Left ventricle myocardium superior (tissue), 1 donor: ENCODE measurements around the gene RSBN1L. TPM values are rescaled to one million over a fixed set of nuclear protein-coding genes. Genes with fewer than 3 reads are reported as not detected.
"Not testable (repeated sequence)": the region's sequence is repeated elsewhere in the genome, so short reads cannot be mapped to it uniquely, and the experiment has no call there.

Source experiments
- ATAC-seq: fragments of 200-7000 bp; cut with Tn5 transposase; one replicate; pipeline ENCODE4 v1.9.1; 2020; ENCODE audit warnings: mild to moderate bottlenecking, moderate library complexity
- DNase-seq: peaks from one replicate; pipeline ENCODE4 v3.0.0-alpha.2; 2020
- intact Hi-C: fragments of 100-400 bp; cut with micrococcal nuclease; formaldehyde crosslinking; loops from one replicate; pipeline ENCODE4 v1.11.0; 2022
- long read RNA-seq: library from polyadenylated mRNA; unstranded; transcript quantifications from one replicate; pipeline ENCODE4 v2.0.0, GENCODE V29; 2021
- total RNA-seq: library from RNA; stranded (reverse); fragmentation: NEBNext Ultra II Directional; extraction: Animal tissue kit (Norgen Biotek cat#: 25700); gene quantifications from one replicate; pipeline ENCODE4 v1.2.1, GENCODE V29; 2021
- donor health status: DM: no; HTN: yes; CAD: no; lungs with severe emphysema.

RSBN1L gene
- total RNA-seq: 10.1 TPM
- long read RNA-seq, full-length matches to known transcripts: 3 of 14 reads
- long read RNA-seq, partial matches to known transcripts: 10 of 14 reads
- long read RNA-seq, other reads (novel, unspliced or antisense): 1 of 14 reads

DNA sequence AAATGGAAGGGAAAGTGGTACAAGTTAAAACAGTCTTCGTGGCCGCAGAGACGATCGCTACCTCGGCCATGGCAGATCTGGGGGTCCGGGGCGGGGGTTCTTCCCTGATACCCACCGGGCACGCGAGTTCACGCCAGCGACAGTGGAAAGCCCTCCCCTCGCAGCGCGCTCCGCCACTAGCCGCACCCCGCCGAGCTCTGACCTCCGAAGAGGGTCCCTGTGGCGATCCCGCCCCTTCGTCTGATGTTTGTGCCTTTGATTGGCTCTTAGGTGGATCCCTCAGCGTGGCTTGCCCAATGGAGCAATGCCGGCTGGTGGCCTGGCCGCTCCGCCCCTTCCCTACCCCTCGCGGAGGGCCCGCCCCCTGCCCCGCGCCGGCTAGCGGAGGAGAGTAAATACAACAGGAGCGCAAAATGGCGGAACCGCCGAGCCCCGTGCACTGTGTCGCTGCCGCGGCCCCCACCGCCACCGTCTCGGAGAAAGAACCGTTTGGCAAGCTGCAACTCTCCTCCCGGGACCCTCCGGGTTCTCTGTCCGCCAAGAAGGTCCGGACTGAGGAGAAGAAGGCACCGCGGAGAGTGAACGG, at the start of gene RSBN1L:
TSS of gene RSBN1L (plus strand) at position 403 of the 586 bp plus-strand sequence. CDS start at position 414, 11 bp downstream.
- ATAC-seq (peak; percentile 98), DNase-seq (peak; percentile 99)
- intact Hi-C loops: no loop called here

DNA sequence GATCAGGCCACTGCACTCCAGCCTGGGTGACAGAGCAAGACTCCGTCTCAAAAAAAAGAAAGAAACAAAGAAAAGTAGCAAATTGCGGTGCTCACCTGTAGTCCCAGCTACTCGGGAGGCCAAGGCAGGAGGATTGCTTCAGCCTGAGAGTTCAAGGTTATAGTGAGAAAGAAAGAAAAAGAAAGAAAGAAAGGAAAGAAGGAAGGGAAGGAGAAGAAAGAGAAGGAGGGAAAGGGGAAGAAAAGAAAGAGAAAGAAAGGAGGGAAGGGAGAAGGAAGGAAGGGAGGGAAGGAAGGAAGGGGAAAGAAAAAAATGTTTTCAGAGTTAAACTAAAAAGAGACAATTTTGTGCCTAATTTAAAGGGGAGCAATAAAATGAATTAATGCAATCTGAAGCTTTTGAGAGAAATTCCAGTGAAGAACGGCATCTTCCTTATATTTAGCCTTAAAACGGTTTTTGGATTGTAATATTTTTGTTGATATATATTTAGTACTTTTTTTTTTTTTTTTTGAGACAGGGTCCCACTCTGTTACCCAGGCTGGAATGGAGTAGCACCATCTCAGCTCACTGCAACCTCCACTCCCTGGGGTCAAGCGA, 47.4 kb upstream of the RSBN1L start:
- DNase-seq (no peak), ATAC-seq (no peak)
- intact Hi-C loops: no loop called here

DNA sequence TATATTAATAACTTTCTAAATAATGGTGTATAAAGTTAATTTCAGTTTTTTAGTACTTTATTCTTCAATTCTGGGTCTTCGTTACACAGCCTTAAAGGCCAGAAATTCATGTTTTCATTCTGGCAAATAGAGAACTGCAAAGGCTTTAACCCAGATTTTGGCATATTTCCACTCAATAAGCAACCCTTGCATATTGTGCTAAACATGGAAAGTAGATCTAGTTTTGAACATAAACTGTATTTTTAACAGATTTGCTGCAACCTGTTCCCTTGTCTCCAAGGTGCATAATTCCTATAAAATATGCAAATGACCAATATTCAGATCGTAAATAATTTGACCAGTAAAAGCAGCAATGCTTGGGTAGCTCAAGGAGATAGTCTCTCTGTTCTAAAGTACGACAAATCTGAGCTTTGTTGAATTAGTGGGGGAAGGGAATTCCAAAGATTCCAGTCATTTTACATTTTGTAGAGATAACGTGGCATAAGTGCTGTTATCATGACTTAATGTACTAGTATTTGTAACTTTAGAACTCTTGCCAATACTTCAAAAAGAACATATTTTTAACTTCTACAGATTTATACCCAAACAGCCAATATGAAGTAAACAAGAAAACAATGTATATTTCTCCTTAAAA, 46.4 kb upstream of the RSBN1L start:
- intact Hi-C loops: loop anchor here (2.0 kb wide), 1 partner anchor 109 kb away; no protein-coding TSS in a partner anchor
- ATAC-seq: no peak
- DNase-seq: no peak

DNA sequence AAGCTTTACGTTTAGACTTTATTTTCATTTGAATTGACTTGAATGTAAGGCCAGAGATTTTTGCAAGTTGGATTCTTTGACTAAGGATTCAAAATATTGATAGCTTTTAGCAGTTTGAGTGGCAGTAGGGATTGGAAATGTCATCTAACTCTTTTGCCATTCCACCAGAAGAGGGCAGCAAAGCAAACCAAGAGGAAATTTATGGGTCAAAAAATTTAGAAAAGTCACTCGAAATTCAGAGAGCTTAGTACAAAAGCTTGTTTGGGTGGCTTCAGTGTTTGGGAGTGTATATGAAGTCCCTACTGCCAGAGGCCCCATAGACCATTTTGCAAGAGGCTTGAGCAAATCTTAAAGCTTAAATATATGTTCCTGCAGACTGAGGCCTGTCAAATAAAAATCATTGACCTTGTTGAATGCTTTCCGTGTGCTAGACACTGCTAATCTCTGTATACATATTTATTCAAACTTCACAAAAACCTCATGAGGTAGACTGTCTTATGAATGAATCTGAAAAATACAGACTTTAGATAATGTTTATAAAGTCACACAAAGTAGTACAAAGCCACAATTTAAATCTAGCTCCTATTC, 44.6 kb upstream of the RSBN1L start:
- no peak for ATAC-seq
- intact Hi-C loops: loop anchor here (2.0 kb wide), 1 partner anchor 107 kb away; no protein-coding TSS in a partner anchor

DNA sequence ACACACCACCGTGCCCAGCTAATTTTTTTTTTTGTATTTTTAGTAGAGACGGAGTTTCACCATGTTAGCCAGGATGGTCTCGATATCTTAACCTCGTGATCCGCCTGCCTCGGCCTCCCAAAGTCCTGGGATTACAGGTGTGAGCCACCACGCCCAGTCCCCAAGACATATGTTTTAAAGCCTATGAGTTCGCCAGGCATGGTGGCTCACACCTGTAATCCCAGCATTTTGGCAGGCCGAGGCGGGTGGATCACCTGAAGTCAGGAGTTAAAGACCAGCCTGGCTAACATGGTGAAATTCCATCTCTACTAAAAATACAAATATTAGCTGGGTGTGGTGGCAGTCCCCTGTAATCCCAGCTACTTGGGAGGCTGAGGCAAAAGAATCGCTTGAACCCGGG, 43.4 kb upstream of the RSBN1L start:
- intact Hi-C loops, ATAC-seq, DNase-seq: not testable (repeated sequence)

More for the DNA sequence above, 44.6 kb upstream of the RSBN1L start:
- no peak for DNase-seq

DNA sequence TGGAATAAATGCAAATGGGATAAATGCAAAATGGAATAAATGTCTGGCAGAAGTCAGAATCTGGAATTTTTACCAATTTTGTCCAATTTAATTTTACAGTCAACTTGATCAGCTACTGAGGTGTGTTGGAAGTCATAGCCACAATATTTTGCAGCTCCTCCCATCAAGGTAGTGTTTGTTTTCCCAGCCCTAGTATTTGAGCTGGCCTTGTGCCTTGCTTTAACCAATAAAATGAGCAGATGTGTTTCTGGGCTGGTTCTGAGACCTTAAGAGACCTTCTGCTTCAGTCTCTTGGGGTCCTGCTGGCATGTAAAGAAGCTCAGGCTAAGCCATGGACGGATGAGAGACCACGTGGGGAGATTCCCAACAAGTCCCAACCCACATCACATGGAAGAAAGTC, 42.7 kb upstream of the RSBN1L start:
- DNase-seq (no peak), ATAC-seq (no peak)
- intact Hi-C loops: no loop called here

DNA sequence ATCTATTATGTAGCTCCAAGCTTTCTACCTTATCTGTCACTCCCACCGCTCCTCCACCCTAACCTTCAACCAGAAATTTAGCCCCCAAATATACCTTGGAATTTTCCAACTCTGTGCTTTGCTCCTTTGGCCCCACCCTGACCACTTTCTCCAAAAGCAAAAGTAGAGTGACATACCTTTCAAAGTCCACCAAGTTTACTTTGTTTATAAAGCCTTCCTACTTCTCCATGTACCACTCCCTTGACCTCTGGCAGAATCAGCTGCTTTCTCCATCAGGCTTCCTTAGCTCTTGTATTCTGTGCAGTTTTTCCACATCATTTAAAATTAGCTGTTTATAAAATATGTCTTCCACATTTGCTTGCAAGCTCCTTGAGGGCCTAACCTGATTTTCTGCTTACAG, 40.9 kb upstream of the RSBN1L start:
- ATAC-seq: no peak

DNA sequence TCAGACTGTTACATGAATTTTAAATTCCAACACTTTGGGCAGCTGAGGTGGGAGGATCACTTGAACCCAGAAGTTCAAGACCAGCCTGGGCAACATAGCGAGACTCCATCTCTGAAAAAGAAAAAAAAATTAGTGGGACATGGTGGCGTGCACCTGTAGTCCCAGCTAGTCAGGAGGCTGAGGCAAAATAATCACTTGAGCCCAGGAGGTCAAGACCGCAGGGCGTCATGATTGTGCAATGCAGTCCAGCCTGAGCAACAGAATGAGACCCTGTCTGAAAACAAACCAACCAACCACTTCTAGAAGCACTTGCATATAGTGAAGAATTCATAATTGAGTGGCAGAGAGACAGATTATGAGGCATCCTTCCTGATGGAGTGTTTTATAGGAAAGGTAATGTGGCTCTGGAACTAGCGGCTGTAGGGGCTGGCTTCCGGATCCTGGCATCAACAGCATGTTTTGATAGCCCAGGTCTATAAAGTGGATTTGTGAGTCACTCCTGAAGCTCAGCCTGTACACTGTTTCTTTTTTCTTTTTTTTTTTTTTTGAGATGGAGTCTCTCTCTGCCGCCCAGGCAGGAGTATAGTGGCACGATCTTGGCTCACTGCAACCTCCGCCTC, 40.3 kb upstream of the RSBN1L start:
- DNase-seq (no peak), ATAC-seq (no peak)
- intact Hi-C loops: no loop called here

More for the DNA sequence above, 40.9 kb upstream of the RSBN1L start:
- intact Hi-C loops: no loop called here
- no peak for DNase-seq

DNA sequence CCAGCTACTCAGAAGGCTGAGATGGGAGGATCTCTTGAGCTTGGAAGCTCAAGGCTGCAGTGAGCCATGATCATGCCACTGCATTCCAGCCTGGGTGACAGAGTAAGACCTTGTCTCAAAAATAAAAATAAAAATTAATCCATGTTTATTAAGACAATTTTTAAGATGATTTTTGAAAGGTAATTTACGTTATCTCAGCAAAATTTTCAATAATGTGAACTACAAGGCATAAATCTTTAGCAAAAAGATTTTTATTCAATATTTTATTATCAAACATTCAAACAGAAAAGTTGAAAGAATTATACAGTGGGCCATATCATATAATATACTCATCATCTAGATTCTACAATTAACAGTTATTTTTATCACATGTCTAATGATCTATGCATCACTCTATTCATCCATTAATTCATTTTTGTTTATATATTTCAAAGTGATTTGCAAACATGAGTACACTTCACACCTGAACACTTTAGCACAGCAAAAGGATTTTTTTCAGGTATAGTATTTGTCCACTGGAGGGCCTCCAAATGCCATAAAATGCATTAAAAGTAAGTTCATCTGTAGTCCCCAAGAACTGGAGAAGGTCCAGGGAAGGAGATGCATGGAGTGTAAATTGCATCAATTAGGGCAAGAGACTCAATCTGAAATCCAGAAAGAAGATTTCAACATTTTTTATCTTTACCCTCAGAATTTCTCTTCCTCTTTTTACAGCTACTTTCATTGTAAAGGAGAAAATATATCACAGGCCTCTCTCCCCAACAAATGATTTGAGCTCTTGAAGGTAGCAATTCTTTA, 38.6 kb upstream of the RSBN1L start:
- ATAC-seq: peak; percentile 50
- intact Hi-C loops: no loop called here
- DNase-seq: no peak

DNA sequence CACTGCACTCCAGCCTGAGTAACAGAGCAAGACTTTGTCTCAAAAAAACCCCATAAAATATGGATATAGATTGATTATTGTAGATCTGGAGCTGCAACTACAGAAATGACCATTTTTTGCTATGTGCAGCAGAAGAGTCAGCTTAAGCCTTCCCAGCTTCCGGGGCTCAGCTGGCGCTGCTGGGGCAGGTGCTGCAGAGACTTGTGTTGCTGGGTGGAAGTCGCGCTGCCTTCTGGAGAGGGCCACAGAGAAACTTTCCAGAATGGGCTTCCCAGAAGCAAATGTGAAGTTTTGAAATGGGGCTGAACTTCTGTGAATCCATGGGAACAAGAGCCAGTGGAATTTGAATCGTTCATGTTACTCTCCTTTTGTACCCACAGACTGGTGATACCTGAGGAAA, 37.3 kb upstream of the RSBN1L start:
- DNase-seq: no peak
- intact Hi-C loops: no loop called here
- no peak for ATAC-seq

DNA sequence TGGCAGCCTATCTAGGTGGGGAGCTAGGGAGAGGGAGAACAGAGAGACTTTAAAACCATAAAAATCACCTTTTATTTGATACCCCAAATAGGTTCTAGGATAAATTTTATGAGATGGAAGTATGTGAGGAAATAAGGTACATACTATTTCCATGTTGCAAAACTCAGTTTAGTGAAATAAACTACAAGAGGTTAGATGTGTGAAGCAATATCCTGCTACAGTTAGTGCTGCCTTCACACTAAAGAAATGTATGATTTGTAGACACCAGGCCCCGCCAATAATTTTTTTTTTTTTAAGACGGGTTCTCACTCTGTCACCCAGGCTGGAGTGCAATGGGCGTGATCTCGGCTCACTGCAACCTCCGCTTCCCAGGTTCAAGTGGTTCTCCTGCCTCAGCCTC, 34.4 kb upstream of the RSBN1L start:
- DNase-seq (no peak), ATAC-seq (no peak)
- intact Hi-C loops: no loop called here

DNA sequence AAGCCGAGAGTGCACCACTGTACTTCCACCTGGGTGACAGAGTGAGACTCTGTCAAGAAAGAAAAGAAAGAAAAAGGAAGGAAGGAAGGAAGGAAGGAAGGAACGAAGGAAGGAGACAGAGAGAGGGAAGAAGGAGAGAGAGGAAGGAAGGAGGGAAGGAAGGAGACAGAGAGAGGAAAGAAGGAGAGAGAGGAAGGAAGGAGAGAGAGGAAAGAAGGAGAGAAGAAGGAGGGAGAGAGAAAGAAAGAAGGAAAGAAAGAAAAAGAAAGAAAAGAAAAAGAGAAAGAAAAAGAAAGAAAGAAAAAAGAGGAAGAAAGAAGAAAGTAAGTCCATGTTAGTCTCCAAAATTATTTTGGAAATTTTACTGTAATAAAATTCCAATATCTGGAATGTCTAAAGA, 33.4 kb upstream of the RSBN1L start:
- ATAC-seq (no peak), DNase-seq (no peak)
- intact Hi-C loops: no loop called here

DNA sequence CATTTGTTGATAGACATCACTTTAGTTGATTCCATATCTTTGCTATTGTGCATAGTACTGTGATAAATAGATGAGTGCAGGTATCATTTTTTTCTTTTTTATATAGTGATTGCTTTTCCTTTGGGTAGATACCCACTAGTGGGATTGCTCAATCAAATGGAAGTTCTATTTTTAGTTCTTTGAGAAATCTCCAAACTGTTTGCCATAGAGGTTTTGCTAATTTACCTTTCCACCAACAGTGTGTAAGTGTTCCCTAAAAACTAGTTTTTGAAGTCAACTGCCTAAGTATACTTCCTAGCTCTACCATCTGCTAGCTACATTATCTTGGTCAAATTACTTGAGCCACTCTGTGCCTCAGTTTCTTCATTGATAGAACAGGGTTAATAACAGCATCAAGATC, 31.5 kb upstream of the RSBN1L start:
- no peak for DNase-seq
- intact Hi-C loops: no loop called here
- ATAC-seq: no peak

DNA sequence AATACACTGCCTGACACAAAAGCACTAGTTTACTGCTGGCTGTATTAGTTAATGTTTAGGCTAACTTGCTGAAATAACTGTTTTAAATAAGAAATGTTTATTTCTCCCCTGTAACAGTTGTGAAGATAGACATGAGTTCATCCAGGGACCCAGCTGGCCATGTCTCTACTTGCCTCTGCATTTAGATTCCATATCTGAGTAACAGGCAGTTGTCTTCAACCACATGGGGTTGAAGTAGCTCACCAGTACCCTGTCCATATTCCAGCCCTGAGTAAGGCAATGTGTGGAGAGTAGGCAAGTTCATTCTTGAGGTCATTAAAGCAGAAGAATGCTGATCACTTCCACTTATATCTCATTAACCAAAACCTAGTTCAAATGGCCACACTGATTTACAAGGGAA, 31.1 kb upstream of the RSBN1L start:
- intact Hi-C loops: no loop called here
- DNase-seq: no peak
- ATAC-seq: no peak

DNA sequence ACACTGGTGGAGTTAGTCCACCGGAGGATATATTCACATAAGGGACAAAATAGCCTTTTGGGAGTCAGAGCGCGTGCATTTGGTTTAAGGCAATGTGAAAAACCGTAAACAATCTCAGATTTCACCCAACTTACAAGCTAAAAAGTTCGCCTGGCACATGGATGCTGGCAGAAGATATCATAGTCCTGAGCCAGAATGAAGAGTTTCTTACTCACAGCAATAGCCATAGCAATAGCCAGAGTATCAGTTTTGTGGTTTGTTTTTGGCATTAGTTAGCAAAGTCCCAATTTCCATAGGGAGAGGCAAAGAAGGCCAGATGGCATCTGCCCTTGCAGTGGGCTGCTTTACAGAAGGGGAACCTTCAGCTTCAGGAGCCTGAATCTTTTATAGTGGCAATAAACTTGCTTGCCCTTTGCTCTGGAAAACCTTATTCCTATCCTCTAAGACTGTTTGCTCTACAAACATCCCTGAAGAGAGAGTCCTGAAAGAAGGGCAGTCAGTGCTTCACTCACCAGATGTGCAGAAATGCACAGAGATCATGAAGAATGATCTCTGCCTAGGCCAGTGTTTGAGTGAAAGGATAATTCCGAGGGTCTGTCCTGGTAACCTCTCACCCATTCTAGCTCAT, 28.7 kb upstream of the RSBN1L start:
- DNase-seq (no peak), ATAC-seq (no peak)
- intact Hi-C loops: no loop called here

DNA sequence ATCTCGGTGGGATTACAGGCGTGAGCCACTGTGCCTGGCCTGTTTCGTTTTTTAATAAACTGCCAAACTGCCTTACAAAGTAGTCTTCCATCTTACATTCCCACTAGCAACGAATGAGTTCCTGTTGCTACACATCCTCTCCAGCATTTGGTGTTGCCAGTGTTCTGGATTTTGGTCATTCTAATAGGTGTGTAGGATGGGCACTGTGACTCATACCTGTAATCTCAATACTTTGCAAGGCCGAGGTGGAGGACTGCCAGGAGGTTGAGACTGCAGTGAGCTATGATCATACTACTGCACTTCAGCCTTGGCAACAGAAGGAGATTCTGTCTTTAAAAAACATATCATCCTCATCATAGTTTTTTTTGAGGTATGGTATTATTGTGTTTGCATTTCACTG, 21.4 kb upstream of the RSBN1L start:
- DNase-seq (no peak), ATAC-seq (peak; percentile 37)
- intact Hi-C loops: no loop called here

DNA sequence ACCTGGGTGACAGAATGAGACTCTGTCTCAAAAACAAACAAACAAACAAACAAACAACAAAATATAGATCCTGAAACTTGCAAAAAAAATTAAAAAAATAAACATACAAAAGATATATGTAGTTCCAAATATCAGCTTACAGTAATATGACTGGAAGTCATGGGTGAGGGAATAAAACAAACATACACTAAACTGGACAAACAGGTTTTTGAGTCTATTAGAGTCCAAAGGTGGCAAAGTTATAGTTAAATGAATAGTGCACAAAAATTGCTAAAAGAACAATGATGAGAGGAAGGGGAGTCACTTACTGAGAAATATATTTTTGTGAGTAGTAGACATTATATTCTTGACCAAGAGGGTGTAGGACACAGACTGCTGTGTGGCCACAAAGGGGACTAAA, 16.7 kb upstream of the RSBN1L start:
- DNase-seq: no peak
- no peak for ATAC-seq
- intact Hi-C loops: no loop called here

DNA sequence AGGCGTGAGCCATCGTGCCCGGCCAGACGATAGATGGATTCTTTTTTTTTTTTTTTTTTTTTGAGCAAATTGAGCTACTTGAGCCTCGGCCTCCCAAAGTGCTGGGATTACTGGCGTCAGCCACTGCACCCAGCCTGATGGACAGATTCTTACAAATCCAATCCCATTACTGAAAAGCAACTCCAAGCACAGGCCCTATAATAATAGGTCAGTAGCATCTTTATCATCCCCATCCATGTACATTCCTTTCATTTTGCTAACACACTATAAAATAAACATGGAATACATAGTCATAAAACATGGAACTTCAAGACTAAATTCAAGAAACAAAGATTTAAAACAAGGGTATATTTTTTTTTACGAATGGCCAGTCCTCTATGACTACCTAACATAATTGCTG, 16.0 kb upstream of the RSBN1L start:
- DNase-seq (no peak), ATAC-seq (no peak)
- intact Hi-C loops: no loop called here

DNA sequence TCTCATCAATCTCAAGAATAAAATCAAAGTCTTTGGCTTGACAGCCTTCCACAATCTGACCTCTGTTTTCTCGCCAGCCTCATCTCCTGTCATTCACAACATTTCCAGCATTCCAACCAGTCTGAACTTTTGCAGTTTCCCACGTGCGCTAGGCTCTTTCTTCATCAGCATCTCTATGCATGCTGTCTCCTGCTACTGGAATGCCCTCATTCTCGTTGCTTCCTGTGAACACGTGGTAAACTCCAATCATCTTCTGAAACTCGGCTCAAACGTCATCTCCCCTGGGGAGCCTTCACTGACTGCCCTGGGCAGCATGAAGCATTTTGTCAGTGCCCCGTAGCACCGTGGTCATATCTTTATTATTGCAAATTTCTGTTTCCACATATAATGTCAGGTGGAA, 12.2 kb upstream of the RSBN1L start:
- ATAC-seq: peak; percentile 78
- DNase-seq: peak; percentile 47
- intact Hi-C loops: no loop called here
